ENCODE data around the gene TIMM10.

DNA sequence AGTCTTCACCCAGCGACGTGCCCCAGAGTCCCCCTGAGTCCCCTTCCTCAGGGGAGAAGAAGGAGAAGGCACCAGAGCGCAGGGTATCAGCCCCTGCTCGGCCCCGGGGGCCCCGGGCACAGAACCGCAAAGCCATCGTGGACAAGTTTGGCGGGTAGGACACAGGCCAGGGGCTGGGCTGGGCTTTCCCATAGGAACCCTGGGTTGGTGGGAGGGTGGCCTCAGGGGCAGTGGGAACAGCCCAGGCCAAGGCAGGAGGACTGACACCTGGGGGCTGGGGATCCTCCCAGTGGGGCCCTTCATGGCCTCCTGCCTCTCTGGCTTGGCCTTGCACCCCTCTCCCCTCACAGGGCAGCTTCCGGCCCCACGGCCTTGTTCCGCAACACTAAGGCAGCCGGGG, 15.3 kb upstream of the TIMM10 start:
- no peak for TF ChIP-seq CTCF (IDR thresholded peaks at IDR 0.05)
- no peak for TF ChIP-seq POLR2A (IDR thresholded peaks at IDR 0.05)
